Right cardiac atrium (tissue), 5 donors: Measurements from ENCODE around the gene TMC7. TPM values are rescaled to one million over a fixed set of nuclear protein-coding genes. Genes with fewer than 3 reads are reported as not detected.

Experiments
- ATAC-seq, 2 donors: fragments of 200-7000 bp; cut with Tn5 transposase; one replicate each; pipeline versions ENCODE4 v1.8.0 to v1.9.1; 2020; ENCODE audit warnings: moderate library complexity in 2 of 2, mild to moderate bottlenecking in 1 of 2
- DNase-seq, 3 donors: peaks; one replicate each; pipeline ENCODE4 v3.0.0-alpha.2; 2020
- H3K27ac ChIP-seq: one replicate; pipeline ENCODE4 v1.5.1; 2013; ENCODE audit warnings: mild to moderate bottlenecking, low read length, control low read depth, moderate library complexity
- H3K27me3 ChIP-seq: one replicate; pipeline ENCODE4 v1.6.1; 2013; ENCODE audit not compliant: control insufficient read depth, insufficient read depth
- H3K4me1 ChIP-seq: one replicate; pipeline ENCODE4 v1.6.1; 2013; ENCODE audit warnings: low read length; ENCODE audit not compliant: control insufficient read depth, insufficient read depth
- H3K4me3 ChIP-seq: one replicate; pipeline ENCODE4 v1.5.1; 2013; ENCODE audit warnings: low read length, control low read depth
- H3K9me3 ChIP-seq: one replicate; pipeline ENCODE4 v1.6.1; 2013; ENCODE audit warnings: low read length; ENCODE audit not compliant: control insufficient read depth
- WGBS: extraction: QIAGEN DNeasy Blood & Tissue Kit; methylation state at CpG from one replicate; pipeline ENCODE4 v1.1.7; 2013; 5-methylcytosine and 5-hydroxymethylcytosine counted together
- intact Hi-C, 4 donors: fragments of 100-400 bp; cut with DNase I; formaldehyde crosslinking; loops; one replicate each; pipeline versions ENCODE4 v1.11.0 to v1.14.0; 2022 to 2023
- polyA plus RNA-seq: library from polyadenylated mRNA; stranded (reverse); fragments of 200-250 nt; gene quantifications from one replicate; pipeline ENCODE4 v1.2.3, GENCODE V29; 2013
- total RNA-seq, 4 donors: library from RNA; stranded (reverse); fragmentation: NEBNext Ultra II Directional; extraction: Animal tissue kit (Norgen Biotek cat#: 25700); gene quantifications; one replicate each; pipeline ENCODE4 v1.2.1, GENCODE V29; 2021
- donor health status: healthy with polysubstance abuse.
- donor health status: DM: no; HTN: yes; CAD: no.
- donor health status: DM: no; HTN: no; CAD: no.
- donor health status: DM: no; HTN: yes; CAD: no; lungs with severe emphysema.
- donor health status: DM: yes; HTN: yes; CAD: no.

Gene TMC7
- total and polyA plus RNA-seq, 5 donors = 0.44 to 0.84 (median 0.58) TPM

DNA sequence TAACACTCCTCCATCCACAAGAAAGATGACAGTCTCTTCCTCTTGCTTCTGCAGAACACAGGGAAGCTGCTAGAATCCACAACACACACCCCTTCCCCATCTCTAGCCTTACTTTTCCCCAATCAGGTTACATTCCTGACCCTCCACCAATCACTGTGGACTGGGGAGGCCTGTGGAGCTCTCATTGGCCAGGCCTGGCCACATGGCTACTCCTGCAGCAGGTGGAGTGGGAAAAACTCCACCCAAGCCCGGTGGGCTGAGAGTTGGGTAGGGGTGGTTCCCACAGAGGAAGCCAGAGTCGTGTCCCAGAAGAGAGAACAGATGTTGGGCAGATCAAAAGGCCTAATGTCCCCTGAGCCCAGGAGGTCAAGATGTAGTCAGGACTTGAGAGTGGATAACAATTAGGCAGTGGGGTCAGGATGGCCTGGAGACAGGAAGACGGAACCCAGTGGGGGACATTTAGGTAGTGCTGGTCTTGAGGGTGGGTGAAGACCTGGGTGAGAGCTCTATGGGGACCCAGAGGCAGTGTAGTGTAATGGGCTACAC is 105.7 kb downstream of the TMC7 start:
- ATAC-seq (no peak), DNase-seq (no peak)
- H3K9me3 ChIP-seq = no peaks in the 10 kb centered on the region
- H3K4me1 ChIP-seq = no peaks in the 10 kb centered on the region
- WGBS = 79% methylated on average over 3 of the region's 3 CpGs
- no peak overlapping the region for H3K27ac ChIP-seq
- no peaks in the 10 kb centered on the region for H3K27me3 ChIP-seq
- H3K4me3 ChIP-seq = no peak overlapping the region
- intact Hi-C loops = loop anchor here (5.0 to 10.0 kb wide), 7 partner anchors 78 to 415 kb away; partner anchors contain the start of gene SYT17 (in 1 of the 4)

DNA sequence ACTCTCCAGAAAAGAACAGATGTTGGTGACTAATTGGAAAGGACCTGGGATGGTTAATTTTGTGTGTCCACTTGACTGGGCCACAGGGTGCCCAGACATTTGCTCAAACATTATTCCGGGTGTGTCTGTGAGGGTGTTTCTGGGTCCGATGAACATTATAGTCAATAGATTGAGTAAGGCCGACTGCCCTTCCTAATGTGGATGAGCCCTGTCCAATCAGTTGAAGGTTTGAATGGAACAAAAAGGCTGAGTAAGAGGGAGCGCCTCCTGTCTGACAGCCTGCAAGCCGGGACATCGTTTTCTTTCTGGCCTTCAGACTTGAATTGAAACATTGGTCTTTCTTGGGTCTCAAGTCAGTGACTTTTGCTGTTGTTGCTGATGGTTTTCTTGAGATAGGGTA is 107.2 kb downstream of the TMC7 start:
- Histone ChIP-seq H3K4me1 (no peaks in the 10 kb centered on the region), H3K4me3 (no peak overlapping the region), H3K27ac (no peak overlapping the region), H3K9me3 (no peaks in the 10 kb centered on the region), H3K27me3 (no peaks in the 10 kb centered on the region)
- no peak for DNase-seq
- no peak for ATAC-seq
- WGBS = 97% methylated on average over 6 of the region's 6 CpGs
- intact Hi-C loops = loop anchor here in 1 of 4 donors (10.0 kb wide), 1 partner anchor 414 kb away; no protein-coding TSS in a partner anchor

DNA sequence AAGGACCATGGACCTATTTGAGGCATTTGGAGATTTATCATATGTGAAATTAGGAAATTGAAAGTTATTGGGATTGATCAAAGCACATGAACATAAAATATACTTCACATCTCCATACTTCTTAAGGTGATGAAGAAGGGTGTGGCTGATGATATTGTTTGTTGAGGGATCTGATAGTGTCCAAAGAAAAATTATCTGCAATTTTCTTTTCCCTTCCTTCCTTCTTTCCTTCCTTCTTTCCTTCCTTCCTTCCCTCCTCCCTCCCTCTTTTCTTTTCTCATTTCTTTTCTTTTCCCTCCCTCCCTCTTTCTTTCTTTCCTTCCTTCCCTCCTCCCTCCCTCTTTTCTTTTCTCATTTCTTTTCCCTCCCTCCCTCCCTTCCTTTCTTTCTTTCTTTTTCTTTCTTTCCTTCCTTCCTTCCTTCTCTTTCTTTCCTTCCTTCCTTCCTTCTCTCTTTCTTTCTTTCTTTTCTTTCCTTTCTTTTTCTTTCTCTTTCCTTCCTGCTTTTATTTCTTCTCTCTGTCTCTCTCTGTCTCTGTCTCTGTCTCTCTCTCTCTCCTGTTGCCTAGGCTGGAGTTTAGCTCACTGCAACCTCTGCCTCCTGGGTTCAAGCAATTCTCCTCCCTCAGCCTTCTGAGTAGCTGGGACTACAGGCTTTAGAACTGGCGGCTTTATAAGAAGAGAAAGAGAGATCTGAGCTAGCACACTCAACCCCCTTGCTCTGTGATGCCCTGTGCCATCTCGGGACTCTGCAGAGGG is 109.1 kb downstream of the TMC7 start:
- H3K27ac ChIP-seq = no peak overlapping the region
- WGBS = 87% methylated on average over 2 of the region's 2 CpGs
- no peaks in the 10 kb centered on the region for H3K27me3 ChIP-seq
- H3K4me3 ChIP-seq = no peak overlapping the region
- intact Hi-C loops = loop anchor here in 1 of 4 donors (10.0 kb wide), 1 partner anchor 412 kb away; no protein-coding TSS in a partner anchor
- ATAC-seq = no peak
- no peaks in the 10 kb centered on the region for H3K4me1 ChIP-seq
- H3K9me3 ChIP-seq = no peaks in the 10 kb centered on the region
- DNase-seq = no peak

DNA sequence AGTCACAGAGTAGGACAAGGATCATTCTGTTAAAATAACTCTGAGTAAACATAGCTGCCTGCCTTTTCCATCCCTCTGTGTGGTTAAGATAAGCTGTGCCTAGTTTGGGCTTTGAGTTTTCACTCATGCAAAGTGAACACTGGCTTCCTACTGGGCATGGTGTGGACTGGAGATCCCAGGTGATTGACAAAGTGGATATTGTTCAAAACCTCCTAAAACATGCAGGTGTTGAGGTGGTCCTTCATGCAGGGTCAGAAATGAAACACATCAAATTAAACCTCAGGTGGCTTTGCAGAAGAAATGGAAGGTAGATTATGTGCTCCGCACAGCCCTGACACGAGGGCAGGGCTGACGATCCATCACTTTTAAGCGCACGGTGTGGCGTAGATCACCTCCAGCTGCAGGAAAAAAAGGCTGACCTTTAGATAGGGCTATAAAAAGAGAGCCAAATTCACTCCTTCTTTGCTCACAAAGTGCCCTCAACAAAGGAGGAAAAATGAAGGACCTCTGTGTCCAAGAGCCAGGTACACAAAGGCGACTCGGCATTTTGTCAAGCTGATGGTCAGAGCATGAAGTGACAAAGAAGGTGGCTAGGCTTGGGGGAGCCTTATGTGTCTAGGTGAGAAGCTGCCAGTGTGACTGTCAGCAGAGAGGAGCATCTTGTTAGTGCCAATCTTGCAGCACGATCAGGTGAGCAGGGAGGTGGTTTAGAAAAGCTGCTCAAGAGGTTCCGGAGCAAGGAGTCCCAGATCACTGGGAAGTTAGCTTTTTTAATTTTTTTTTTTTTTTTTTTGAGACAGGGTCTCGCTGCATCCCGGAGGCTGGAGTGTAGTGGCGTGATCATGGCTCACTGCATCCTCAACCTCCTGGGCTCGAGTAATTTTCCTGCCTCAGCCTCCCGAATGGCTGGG is 110.2 kb downstream of the TMC7 start:
- no peak for DNase-seq
- H3K4me3 ChIP-seq = no peak overlapping the region
- WGBS = 86% methylated on average over 15 of the region's 15 CpGs
- H3K9me3 ChIP-seq = no peaks in the 10 kb centered on the region
- H3K27me3 ChIP-seq = no peaks in the 10 kb centered on the region
- no peaks in the 10 kb centered on the region for H3K4me1 ChIP-seq
- no peak overlapping the region for H3K27ac ChIP-seq
- intact Hi-C loops = loop anchor here in 1 of 4 donors (10.0 kb wide), 1 partner anchor 411 kb away; no protein-coding TSS in a partner anchor
- ATAC-seq = no peak

DNA sequence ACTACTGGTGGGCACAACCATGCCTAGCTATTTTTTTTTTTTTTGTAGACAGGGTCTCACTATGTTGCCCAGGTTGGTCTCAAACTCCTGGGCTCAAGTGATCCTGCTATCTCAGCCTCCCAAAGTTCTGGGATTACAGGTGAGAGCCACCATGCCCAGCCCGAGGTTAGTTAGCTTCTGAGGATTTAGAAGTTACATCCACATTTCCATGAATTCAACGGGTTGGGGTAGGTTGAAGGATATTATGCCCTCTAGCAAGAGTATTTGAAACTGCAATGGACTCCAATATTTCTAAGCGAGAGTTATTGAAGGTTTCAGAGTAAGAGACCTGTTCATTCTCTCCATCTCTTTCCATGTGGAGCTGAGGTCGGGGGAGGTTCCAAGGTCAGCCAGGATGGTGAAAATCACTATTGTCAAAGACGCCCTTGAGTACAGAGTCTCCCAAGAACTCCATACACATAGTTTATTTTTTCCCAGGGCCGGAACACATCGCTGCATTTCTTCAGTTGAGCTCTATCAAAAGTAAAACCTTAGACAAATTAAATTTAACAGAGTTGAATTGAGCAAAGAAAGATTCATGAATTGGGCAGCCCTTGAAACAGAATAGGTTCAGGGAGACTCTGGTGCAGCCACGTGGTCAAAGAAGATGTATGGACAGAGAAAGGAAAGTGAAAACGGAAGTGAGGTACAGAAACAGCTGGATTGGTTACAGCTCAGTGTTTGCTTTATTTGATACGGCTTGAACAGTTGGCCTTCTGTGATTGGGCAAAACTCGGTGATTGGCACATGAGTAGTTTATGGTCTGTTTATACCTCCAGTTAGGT is 111.0 kb downstream of the TMC7 start:
- no peaks in the 10 kb centered on the region for H3K9me3 ChIP-seq
- DNase-seq (no peak), ATAC-seq (no peak)
- intact Hi-C loops = loop anchor here in 1 of 4 donors (10.0 kb wide), 1 partner anchor 410 kb away; no protein-coding TSS in a partner anchor
- H3K4me1 ChIP-seq = no peaks in the 10 kb centered on the region
- no peak overlapping the region for H3K27ac ChIP-seq
- H3K27me3 ChIP-seq = no peaks in the 10 kb centered on the region
- WGBS = 75% methylated on average over 11 of the region's 11 CpGs
- no peak overlapping the region for H3K4me3 ChIP-seq

DNA sequence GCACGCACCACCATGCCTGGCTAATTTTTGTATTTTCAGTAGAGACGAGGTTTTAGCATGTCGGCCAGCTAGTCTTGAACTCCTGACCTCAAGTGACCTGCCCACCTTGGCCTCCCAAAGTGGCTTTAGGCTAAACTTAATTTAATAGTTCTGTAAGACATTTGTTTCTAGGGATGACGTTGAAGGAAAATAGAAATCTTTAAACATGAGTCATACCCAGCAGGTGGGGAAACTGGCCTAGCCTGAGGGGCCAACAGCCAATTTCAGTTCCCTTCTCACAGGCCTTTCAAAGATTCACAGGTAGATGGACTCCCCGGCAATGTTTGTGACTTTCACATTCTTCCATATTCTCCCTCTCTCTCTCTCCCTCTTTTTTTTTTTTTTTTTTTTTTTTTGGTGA is 111.9 kb downstream of the TMC7 start:
- no peak for ATAC-seq
- DNase-seq = no peak
- no peaks in the 10 kb centered on the region for H3K9me3 ChIP-seq
- no peak overlapping the region for H3K4me3 ChIP-seq
- intact Hi-C loops = loop anchor here in 1 of 4 donors (10.0 kb wide), 1 partner anchor 409 kb away; no protein-coding TSS in a partner anchor
- 86% methylated on average over 5 of the region's 5 CpGs for WGBS
- no peaks in the 10 kb centered on the region for H3K4me1 ChIP-seq
- no peak overlapping the region for H3K27ac ChIP-seq
- H3K27me3 ChIP-seq = no peaks in the 10 kb centered on the region

DNA sequence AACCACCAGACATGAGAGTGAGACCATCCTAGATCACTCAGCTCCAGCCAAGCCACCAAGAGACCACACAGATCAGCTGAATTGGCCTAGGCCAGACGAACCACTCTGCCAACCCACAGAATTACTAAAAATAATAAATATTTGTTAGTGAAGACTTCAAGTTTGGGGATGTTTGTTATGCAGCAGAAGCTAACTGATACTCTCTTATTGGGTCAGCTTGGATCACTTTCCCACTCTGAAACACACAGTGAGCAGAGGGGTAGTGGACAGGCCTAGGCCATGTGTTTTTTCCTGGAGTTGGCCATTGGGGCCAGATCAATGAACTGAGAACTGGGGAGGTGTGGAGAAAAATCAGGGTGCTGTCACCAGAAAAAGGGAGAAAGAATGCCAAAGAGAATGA is 114.4 kb downstream of the TMC7 start:
- no peak overlapping the region for H3K27ac ChIP-seq
- no peak for ATAC-seq
- no peak overlapping the region for H3K4me3 ChIP-seq
- no peaks in the 10 kb centered on the region for H3K27me3 ChIP-seq
- intact Hi-C loops = loop anchor here in 1 of 4 donors (10.0 kb wide), 1 partner anchor 407 kb away; no protein-coding TSS in a partner anchor
- H3K4me1 ChIP-seq = no peaks in the 10 kb centered on the region
- WGBS = 80% methylated on average over 1 of the region's 1 CpG
- DNase-seq = no peak
- H3K9me3 ChIP-seq = no peaks in the 10 kb centered on the region

DNA sequence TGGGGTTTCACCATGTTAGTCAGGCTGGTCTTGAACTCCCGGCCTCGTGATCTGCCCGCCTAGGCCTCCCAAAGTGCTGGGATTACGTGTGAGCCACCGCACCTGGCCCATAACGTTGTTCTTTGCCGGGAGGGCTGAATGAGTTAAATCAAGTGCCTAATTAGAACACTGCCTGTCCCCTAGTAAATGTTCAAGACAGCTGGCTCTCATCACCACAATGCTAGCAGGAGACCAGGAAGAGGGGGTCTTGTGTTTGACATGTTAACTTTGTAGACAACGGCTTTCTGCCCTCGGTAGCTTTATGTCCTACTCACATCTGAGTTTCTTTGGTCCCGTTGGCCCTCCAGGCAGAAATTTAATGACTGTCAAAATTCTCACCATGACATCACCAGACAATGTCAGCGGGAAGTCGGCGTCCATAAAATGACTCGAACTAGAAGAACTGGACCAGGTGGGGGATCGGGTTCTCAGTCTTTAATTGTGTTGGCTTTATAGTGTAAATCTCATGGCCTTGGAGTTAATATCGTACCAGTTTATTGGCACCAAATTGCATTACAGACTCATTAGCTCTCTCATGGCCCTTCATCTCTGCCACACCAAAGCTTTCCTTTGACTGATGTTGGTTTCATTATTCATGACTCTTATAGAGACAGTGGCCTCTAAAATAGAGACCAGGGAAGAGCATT is 118.6 kb downstream of the TMC7 start:
- H3K4me1 ChIP-seq = no peaks in the 10 kb centered on the region
- no peaks in the 10 kb centered on the region for H3K9me3 ChIP-seq
- no peak overlapping the region for H3K4me3 ChIP-seq
- no peak overlapping the region for H3K27ac ChIP-seq
- DNase-seq (no peak), ATAC-seq (no peak)
- intact Hi-C loops = no loop called here
- 72% methylated on average over 16 of the region's 16 CpGs for WGBS
- H3K27me3 ChIP-seq = no peaks in the 10 kb centered on the region

DNA sequence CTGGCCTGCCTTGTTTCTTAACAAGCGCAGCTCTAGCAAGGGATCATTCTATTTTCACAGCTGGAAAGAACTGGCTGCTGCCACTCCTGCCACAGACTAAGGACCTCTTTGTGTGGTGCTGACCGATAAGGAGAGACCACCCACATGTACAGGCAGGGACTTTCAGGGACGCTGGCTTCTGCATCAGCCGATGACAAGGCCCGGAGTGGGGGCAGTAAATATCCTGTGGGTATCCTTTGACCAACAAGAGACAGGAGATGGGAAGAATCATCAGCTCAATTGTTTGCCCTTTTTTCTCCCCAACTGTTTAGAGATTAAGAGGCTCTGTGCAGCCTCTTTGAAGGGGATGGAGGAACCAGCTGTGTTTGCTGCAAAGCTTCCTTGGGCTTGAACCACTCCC is 120.9 kb downstream of the TMC7 start:
- WGBS = 58% methylated on average over 5 of the region's 5 CpGs
- DNase-seq = no peak
- intact Hi-C loops = no loop called here

DNA sequence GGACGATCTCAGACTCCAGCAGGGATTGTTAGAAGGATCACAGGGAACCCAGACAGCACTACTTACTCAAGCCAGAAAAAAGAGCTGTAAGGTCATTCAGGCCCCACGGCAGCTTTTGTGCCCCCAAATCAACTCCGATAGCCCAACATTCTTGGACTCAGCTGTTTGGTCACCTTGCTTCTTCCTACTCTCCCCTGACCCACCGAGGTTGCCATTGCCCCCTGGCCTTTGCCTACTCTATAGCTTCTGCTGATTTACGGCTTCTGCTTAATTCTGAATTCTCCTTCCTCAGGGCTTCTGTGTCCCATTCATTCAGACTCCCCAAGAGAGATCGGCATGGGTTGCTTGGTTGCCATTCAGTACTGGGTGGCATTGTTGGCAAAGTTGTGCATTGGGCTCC is 121.4 kb downstream of the TMC7 start:
- 89% methylated on average over 6 of the region's 6 CpGs for WGBS
- no peak for ATAC-seq
- H3K4me1 ChIP-seq = no peaks in the 10 kb centered on the region
- intact Hi-C loops = no loop called here
- H3K4me3 ChIP-seq = no peak overlapping the region
- no peaks in the 10 kb centered on the region for H3K9me3 ChIP-seq
- no peak for DNase-seq
- H3K27me3 ChIP-seq = no peaks in the 10 kb centered on the region
- no peak overlapping the region for H3K27ac ChIP-seq

More for the DNA sequence above, 120.9 kb downstream of the TMC7 start:
- ATAC-seq = no peak
- H3K27me3 ChIP-seq = no peaks in the 10 kb centered on the region
- no peaks in the 10 kb centered on the region for H3K9me3 ChIP-seq
- H3K27ac ChIP-seq = no peak overlapping the region
- no peak overlapping the region for H3K4me3 ChIP-seq
- H3K4me1 ChIP-seq = no peaks in the 10 kb centered on the region
